Activated naive CD4-positive, alpha-beta T cell treated with anti-CD3 and anti-CD28 coated beads, Interleukin-2, amount 50 U/mL, for 24 hours (primary cell): Measurements from ENCODE around the gene NFKBIL1.
A peak's percentile ranks its signal among the peaks of the same experiment; 100 is the strongest.

Experiments
- H3K27ac Mint-ChIP-seq: one replicate; pipeline ENCODE4 v1.8.0; 2021; ENCODE audit warnings: mild to moderate bottlenecking, mixed read lengths
- H3K27me3 Mint-ChIP-seq: one replicate; pipeline ENCODE4 v1.8.0; 2021; ENCODE audit warnings: mixed read lengths
- H3K36me3 Mint-ChIP-seq: one replicate; pipeline ENCODE4 v1.8.0; 2021; ENCODE audit warnings: mixed read lengths
- H3K4me1 Mint-ChIP-seq: one replicate; pipeline ENCODE4 v1.8.0; 2021; ENCODE audit warnings: mixed read lengths
- H3K4me3 Mint-ChIP-seq: one replicate; pipeline ENCODE4 v1.8.0; 2021; ENCODE audit warnings: mild to moderate bottlenecking, mixed read lengths
- H3K9me3 Mint-ChIP-seq: one replicate; pipeline ENCODE4 v1.8.0; 2021; ENCODE audit warnings: mixed read lengths

The NFKBIL1 gene

GRCh38 chr6:31569861-31570536, 22.6 kb downstream of the NFKBIL1 start:
- Mint-ChIP-seq H3K27ac (peak overlapping the region; percentile 64), H3K4me1 (peaks cover 81% of the 10 kb centered on the region), H3K4me3 (peak overlapping the region; percentile 99), H3K9me3 (no peaks in the 10 kb centered on the region), H3K36me3 (peaks cover 19% of the 10 kb centered on the region), H3K27me3 (no peaks in the 10 kb centered on the region)

- Mint-ChIP-seq H3K4me3 (peak within 1 kb of the TSS; percentile 99), H3K4me1 (peaks cover 95% of the 10 kb centered on the region), H3K9me3 (no peaks in the 10 kb centered on the region), H3K27me3 (no peaks in the 10 kb centered on the region), H3K27ac (peak within 1 kb of the TSS; percentile 99), H3K36me3 (peaks cover 30% of the 10 kb centered on the region)
These were observed 24.9 kb downstream of the NFKBIL1 start, which contains the start of gene LTA for GRCh38 chr6:31572041-31572911. Gene LTA, plus strand, starts transcription at chr6:31572289. Its CDS starts 454 bp downstream, at chr6:31572743.

- Mint-ChIP-seq H3K27me3 (no peaks in the 10 kb centered on the region), H3K4me1 (peaks cover 87% of the 10 kb centered on the region), H3K9me3 (no peaks in the 10 kb centered on the region), H3K36me3 (peaks cover 29% of the 10 kb centered on the region), H3K4me3 (peak overlapping the region; percentile 99), H3K27ac (peak overlapping the region; percentile 99)
These were observed 26.1 kb downstream of the NFKBIL1 start for GRCh38 chr6:31573239-31574105.

- peak overlapping the region; percentile 99 for H3K27ac Mint-ChIP-seq
These were observed 27.0 kb downstream of the NFKBIL1 start for GRCh38 chr6:31574106-31575061.

GRCh38 chr6:31575335-31575901, 28.0 kb downstream of the NFKBIL1 start, which contains the start of gene TNF:
Gene TNF, plus strand, starts transcription at chr6:31575565. Its CDS starts 177 bp downstream, at chr6:31575742.
- H3K4me3 Mint-ChIP-seq: peak within 1 kb of the TSS; percentile 99
- H3K27me3 Mint-ChIP-seq: no peaks in the 10 kb centered on the region
- peaks cover 35% of the 10 kb centered on the region for H3K36me3 Mint-ChIP-seq
- H3K27ac Mint-ChIP-seq: peak within 1 kb of the TSS; percentile 99
- no peaks in the 10 kb centered on the region for H3K9me3 Mint-ChIP-seq
- peaks cover 86% of the 10 kb centered on the region for H3K4me1 Mint-ChIP-seq

More at GRCh38 chr6:31574106-31575061, 27.0 kb downstream of the NFKBIL1 start:
- H3K4me1 Mint-ChIP-seq: peaks cover 87% of the 10 kb centered on the region
- H3K4me3 Mint-ChIP-seq: peak overlapping the region; percentile 99
- peaks cover 33% of the 10 kb centered on the region for H3K36me3 Mint-ChIP-seq
- H3K27me3 Mint-ChIP-seq: no peaks in the 10 kb centered on the region
- H3K9me3 Mint-ChIP-seq: no peaks in the 10 kb centered on the region

GRCh38 chr6:31575952-31576685, 28.7 kb downstream of the NFKBIL1 start:
- H3K4me1 Mint-ChIP-seq: peaks cover 84% of the 10 kb centered on the region
- peaks cover 39% of the 10 kb centered on the region for H3K36me3 Mint-ChIP-seq
- H3K9me3 Mint-ChIP-seq: no peaks in the 10 kb centered on the region

GRCh38 chr6:31576897-31577578, 29.6 kb downstream of the NFKBIL1 start:
- Mint-ChIP-seq H3K9me3 (no peaks in the 10 kb centered on the region), H3K4me1 (peaks cover 79% of the 10 kb centered on the region), H3K27ac (peak overlapping the region; percentile 99), H3K27me3 (no peaks in the 10 kb centered on the region), H3K4me3 (peak overlapping the region; percentile 99), H3K36me3 (peaks cover 44% of the 10 kb centered on the region)

More at GRCh38 chr6:31575952-31576685, 28.7 kb downstream of the NFKBIL1 start:
- Mint-ChIP-seq H3K27me3 (no peaks in the 10 kb centered on the region), H3K27ac (peak overlapping the region; percentile 99), H3K4me3 (peak overlapping the region; percentile 99)

- Mint-ChIP-seq H3K4me3 (peak overlapping the region; percentile 99), H3K9me3 (no peaks in the 10 kb centered on the region), H3K27me3 (no peaks in the 10 kb centered on the region), H3K4me1 (peaks cover 79% of the 10 kb centered on the region), H3K36me3 (peaks cover 41% of the 10 kb centered on the region), H3K27ac (no peak overlapping the region)
These were observed 30.2 kb downstream of the NFKBIL1 start for GRCh38 chr6:31577579-31577966.

GRCh38 chr6:31578184-31579118, 31.0 kb downstream of the NFKBIL1 start:
- Mint-ChIP-seq H3K4me1 (peaks cover 78% of the 10 kb centered on the region), H3K27ac (peak overlapping the region; percentile 83), H3K9me3 (no peaks in the 10 kb centered on the region), H3K27me3 (no peaks in the 10 kb centered on the region), H3K36me3 (peaks cover 40% of the 10 kb centered on the region), H3K4me3 (peak overlapping the region; percentile 93)

- peak overlapping the region; percentile 93 for H3K4me3 Mint-ChIP-seq
- no peaks in the 10 kb centered on the region for H3K27me3 Mint-ChIP-seq
- peaks cover 37% of the 10 kb centered on the region for H3K36me3 Mint-ChIP-seq
These were observed 31.7 kb downstream of the NFKBIL1 start for GRCh38 chr6:31579119-31579505.

GRCh38 chr6:31579546-31580437, 32.4 kb downstream of the NFKBIL1 start:
- Mint-ChIP-seq H3K4me1 (peaks cover 77% of the 10 kb centered on the region), H3K27me3 (no peaks in the 10 kb centered on the region), H3K27ac (peak overlapping the region; percentile 97), H3K9me3 (no peaks in the 10 kb centered on the region), H3K36me3 (peaks cover 37% of the 10 kb centered on the region), H3K4me3 (peak overlapping the region; percentile 93)

More at GRCh38 chr6:31579119-31579505, 31.7 kb downstream of the NFKBIL1 start:
- Mint-ChIP-seq H3K27ac (peak overlapping the region; percentile 83), H3K4me1 (peaks cover 77% of the 10 kb centered on the region), H3K9me3 (no peaks in the 10 kb centered on the region)
